ENCODE data around the gene ITCH. TPM values are rescaled to one million over a fixed set of nuclear protein-coding genes. Genes with fewer than 3 reads are reported as not detected.

The ITCH gene
- total RNA-seq, 4 donors from 2014 or later, result 35.2 to 82.8 (median 65.3) TPM

GRCh38 chr20:34549291-34549928 is 186.3 kb downstream of the ITCH start:
- TF ChIP-seq EP300 (IDR thresholded peaks at IDR 0.05; ENCODE audit: low read depth) (no peak), CTCF (IDR thresholded peaks at IDR 0.05) (no peak), POLR2A (IDR thresholded peaks at IDR 0.05) (no peak), POLR2AphosphoS5 (IDR thresholded peaks at IDR 0.05) (no peak)
- intact Hi-C loops (cut with DNase I; ENCODE audit: low total_unique reads), result no loop called here
- DNase-seq, result peak; percentile 38
- no peak overlapping the region for H3K27ac ChIP-seq
- no peaks in the 10 kb centered on the region for H3K9me3 ChIP-seq
- in situ Hi-C loops (cut with MboI; ENCODE audit: low pct_ligation_motif_present in 1 of 4, low pct_unique_long_range_greater_than_20kb in 1 of 4, low sequenced_read_pairs in 3 of 4), result no loop called here
- no peaks in the 10 kb centered on the region for H3K27me3 ChIP-seq
- H3K4me3 ChIP-seq, result no peak overlapping the region
- no peaks in the 10 kb centered on the region for H3K36me3 ChIP-seq
- H3K4me1 ChIP-seq, result peaks cover under 1 to 17% (median 7%) of the 10 kb centered on the region in 4 donors
- 74 to 78% methylated on average over 6 to 20 of the region's 20 CpGs for WGBS, 2 donors (ENCODE audit: low coverage in 1 of 2)

- peaks cover 0 to 14% (median 6%) of the 10 kb centered on the region in 4 donors for H3K4me1 ChIP-seq
- 90% methylated on average over 13 of the region's 13 CpGs; no CpG with 5 or more reads in 1 of the 2 donors for WGBS, 2 donors (ENCODE audit: low coverage in 1 of 2)
- no peaks in the 10 kb centered on the region for H3K9me3 ChIP-seq
- DNase-seq, result no peak
- H3K27me3 ChIP-seq, result no peaks in the 10 kb centered on the region
- in situ Hi-C loops (cut with MboI; ENCODE audit: low pct_ligation_motif_present in 1 of 4, low pct_unique_long_range_greater_than_20kb in 1 of 4, low sequenced_read_pairs in 3 of 4) (loop anchor here in 2 of 4 donors (25.0 kb wide), 1 partner anchor 162 kb away; the partner anchor contains the start of gene TP53INP2 (in 2 of the 2)), intact Hi-C loops (cut with DNase I; ENCODE audit: low total_unique reads) (no loop called here)
- H3K27ac ChIP-seq, result no peak overlapping the region
- no peak overlapping the region for H3K4me3 ChIP-seq
- H3K36me3 ChIP-seq, result no peaks in the 10 kb centered on the region
- TF ChIP-seq CTCF (IDR thresholded peaks at IDR 0.05) (no peak), EP300 (IDR thresholded peaks at IDR 0.05; ENCODE audit: low read depth) (no peak), POLR2A (IDR thresholded peaks at IDR 0.05) (no peak), POLR2AphosphoS5 (IDR thresholded peaks at IDR 0.05) (no peak)
These were observed 186.8 kb downstream of the ITCH start for GRCh38 chr20:34549929-34550305.

- in situ Hi-C loops (cut with MboI; ENCODE audit: low pct_ligation_motif_present in 1 of 4, low pct_unique_long_range_greater_than_20kb in 1 of 4, low sequenced_read_pairs in 3 of 4), result loop anchor here in 2 of 4 donors (25.0 kb wide), 1 partner anchor 160 kb away; the partner anchor contains the start of gene TP53INP2 (in 2 of the 2)
- 92 to 96% methylated on average over 4 to 6 of the region's 6 CpGs for WGBS, 2 donors (ENCODE audit: low coverage in 1 of 2)
These were observed 189.5 kb downstream of the ITCH start for GRCh38 chr20:34552569-34552968.

More at GRCh38 chr20:34552569-34552968, 189.5 kb downstream of the ITCH start:
- no peak for TF ChIP-seq POLR2A (IDR thresholded peaks at IDR 0.05)
- no peak for TF ChIP-seq CTCF (IDR thresholded peaks at IDR 0.05)
- TF ChIP-seq EP300 (IDR thresholded peaks at IDR 0.05; ENCODE audit: low read depth), result no peak
- TF ChIP-seq POLR2AphosphoS5 (IDR thresholded peaks at IDR 0.05), result no peak
- no peaks in the 10 kb centered on the region for H3K27me3 ChIP-seq
- H3K4me3 ChIP-seq, result no peak overlapping the region
- H3K4me1 ChIP-seq, result peaks cover 2 to 17% (median 7%) of the 10 kb centered on the region in 4 donors
- H3K36me3 ChIP-seq, result no peaks in the 10 kb centered on the region
- H3K9me3 ChIP-seq, result no peaks in the 10 kb centered on the region
- no peak for DNase-seq
- no peak overlapping the region for H3K27ac ChIP-seq
- intact Hi-C loops (cut with DNase I; ENCODE audit: low total_unique reads), result no loop called here

All from transverse colon (tissue), 4 donors.